HEK293 (cell line): Measurements from ENCODE around the gene CCZ1B.
"Not testable (repeated sequence)": the region's sequence is repeated elsewhere in the genome, so short reads cannot be mapped to it uniquely, and the experiment has no call there.

Source experiments
- CTCF ChIP-seq: fragments of 450-650 bp; formaldehyde crosslinking; IDR thresholded peaks from 2 replicates; pipeline ENCODE4 v1.5.1; 2016; ENCODE audit warnings: missing biosample characterization, missing genetic modification characterization
- ZNF394 ChIP-seq: fragments of 450-650 bp; formaldehyde crosslinking; IDR thresholded peaks from 2 replicates; pipeline ENCODE4 v1.5.1; 2016; ENCODE audit warnings: missing biosample characterization, missing genetic modification characterization, mild to moderate bottlenecking, moderate library complexity, borderline replicate concordance
- TF ChIP-seq, protein P1 (sequence below): fragments of 450-650 bp; formaldehyde crosslinking; IDR thresholded peaks from 2 replicates; pipeline ENCODE4 v1.5.1; 2016; ENCODE audit warnings: missing biosample characterization, missing genetic modification characterization

- not testable (repeated sequence) for TF ChIP-seq ZNF394, CTCF (tag by site-specific recombination)
- TF ChIP-seq, protein P1, sequence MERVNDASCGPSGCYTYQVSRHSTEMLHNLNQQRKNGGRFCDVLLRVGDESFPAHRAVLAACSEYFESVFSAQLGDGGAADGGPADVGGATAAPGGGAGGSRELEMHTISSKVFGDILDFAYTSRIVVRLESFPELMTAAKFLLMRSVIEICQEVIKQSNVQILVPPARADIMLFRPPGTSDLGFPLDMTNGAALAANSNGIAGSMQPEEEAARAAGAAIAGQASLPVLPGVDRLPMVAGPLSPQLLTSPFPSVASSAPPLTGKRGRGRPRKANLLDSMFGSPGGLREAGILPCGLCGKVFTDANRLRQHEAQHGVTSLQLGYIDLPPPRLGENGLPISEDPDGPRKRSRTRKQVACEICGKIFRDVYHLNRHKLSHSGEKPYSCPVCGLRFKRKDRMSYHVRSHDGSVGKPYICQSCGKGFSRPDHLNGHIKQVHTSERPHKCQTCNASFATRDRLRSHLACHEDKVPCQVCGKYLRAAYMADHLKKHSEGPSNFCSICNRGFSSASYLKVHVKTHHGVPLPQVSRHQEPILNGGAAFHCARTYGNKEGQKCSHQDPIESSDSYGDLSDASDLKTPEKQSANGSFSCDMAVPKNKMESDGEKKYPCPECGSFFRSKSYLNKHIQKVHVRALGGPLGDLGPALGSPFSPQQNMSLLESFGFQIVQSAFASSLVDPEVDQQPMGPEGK (tag by site-specific recombination), result not testable (repeated sequence)
Observed at GRCh38 chr7:6872246-6872945, 46.3 kb upstream of the CCZ1B start.
